Omental fat pad (tissue), 4 donors: ENCODE results near the gene ERICH6. TPM values are rescaled to one million over a fixed set of nuclear protein-coding genes. Genes with fewer than 3 reads are reported as not detected.
A peak's percentile ranks its signal among the peaks of the same experiment; 100 is the strongest.

ENCODE experiments used
- ATAC-seq: fragments of 150-250 bp; one replicate; pipeline ENCODE4 v1.9.1; 2016; ENCODE audit warnings: mild to moderate bottlenecking, moderate library complexity; ENCODE audit not compliant: low FRiP score
- DNase-seq: peaks from one replicate; pipeline ENCODE4 v3.0.0-alpha.2; 2019; ENCODE audit warnings: low spot score
- total RNA-seq, 4 donors: library from RNA; depleted of rRNA; stranded (reverse); fragments of >200 nt; gene quantifications; one replicate each; pipeline ENCODE4 v1.1.0, GENCODE V29; 2016
- TF ChIP-seq, protein P1 (sequence below), 3 donors: fragments of 450-650 bp; IDR thresholded peaks; one replicate each; pipeline ENCODE4 v1.5.1; 2016 to 2017; ENCODE audit warnings: antibody characterized with exemption in 3 of 3, mild to moderate bottlenecking in 3 of 3, moderate library complexity in 2 of 3

ERICH6 gene
- total RNA-seq, 4 donors from 2014 or later = not detected

DNA sequence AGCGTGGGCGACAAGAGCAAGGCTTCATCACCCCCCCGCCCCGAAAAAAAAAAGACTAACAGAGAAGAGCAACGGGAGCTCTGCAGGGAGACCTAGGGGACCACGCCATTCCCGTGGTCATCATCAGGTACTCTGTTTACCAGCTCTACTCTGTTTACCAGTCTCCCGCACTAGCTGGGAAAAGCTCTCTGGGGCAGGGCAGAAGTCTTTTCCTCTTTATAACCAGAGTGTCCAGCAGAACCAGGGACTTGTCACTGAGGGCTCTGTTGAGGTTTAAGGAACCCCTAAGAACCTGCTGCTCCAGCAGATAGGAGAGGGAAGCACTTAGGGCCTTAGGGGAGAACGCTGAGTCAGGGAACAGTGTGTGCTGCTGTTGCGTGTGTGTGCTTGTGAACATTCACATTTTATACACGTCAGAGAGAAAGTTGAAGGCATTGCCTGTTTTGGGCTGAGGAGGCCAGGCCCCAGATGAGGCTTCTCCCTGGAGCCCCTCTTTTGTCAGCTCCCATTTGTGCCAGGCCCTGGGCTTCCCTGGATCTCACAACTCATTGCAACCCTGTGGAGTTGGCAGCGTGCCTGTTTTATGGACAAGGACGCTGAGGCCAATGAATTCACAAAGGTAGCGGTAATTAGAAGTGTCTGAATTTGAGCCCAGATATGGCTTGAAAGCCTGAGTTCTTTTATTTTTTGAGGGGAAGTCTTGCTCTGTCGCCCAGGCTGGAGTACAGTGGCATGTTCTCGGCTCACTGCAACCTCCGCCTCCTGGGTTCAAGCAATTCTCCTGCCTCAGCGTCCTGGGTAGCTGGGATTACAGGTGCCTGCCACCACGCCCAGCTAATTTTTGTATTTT, 24.2 kb upstream of the ERICH6 start:
- TF ChIP-seq, protein P1, sequence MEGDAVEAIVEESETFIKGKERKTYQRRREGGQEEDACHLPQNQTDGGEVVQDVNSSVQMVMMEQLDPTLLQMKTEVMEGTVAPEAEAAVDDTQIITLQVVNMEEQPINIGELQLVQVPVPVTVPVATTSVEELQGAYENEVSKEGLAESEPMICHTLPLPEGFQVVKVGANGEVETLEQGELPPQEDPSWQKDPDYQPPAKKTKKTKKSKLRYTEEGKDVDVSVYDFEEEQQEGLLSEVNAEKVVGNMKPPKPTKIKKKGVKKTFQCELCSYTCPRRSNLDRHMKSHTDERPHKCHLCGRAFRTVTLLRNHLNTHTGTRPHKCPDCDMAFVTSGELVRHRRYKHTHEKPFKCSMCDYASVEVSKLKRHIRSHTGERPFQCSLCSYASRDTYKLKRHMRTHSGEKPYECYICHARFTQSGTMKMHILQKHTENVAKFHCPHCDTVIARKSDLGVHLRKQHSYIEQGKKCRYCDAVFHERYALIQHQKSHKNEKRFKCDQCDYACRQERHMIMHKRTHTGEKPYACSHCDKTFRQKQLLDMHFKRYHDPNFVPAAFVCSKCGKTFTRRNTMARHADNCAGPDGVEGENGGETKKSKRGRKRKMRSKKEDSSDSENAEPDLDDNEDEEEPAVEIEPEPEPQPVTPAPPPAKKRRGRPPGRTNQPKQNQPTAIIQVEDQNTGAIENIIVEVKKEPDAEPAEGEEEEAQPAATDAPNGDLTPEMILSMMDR (IDR thresholded peaks at IDR 0.05) = no peak
- DNase-seq = no peak
- no peak for ATAC-seq

DNA sequence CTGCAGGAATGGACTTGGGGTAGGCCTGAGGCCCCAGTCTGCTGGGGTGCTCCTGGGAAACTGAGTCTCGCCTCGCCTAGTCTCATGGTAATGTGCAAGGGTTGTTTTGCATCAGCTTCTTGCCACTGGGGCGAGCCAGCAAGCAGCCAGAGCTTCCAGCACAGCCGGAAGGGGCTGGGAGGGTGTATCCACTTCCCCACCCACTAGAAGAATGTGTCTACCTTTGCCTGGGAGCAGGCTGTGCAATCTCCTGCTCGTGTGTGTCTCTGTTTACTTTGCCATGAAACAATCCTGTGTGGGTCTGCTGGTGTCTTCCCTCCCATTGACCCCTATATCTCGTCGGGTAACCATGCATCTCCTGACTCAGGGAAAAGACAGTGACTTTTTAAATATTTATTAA, 21.8 kb upstream of the ERICH6 start:
- no peak for DNase-seq
- TF ChIP-seq, protein P1 (IDR thresholded peaks at IDR 0.05) = no peak
- no peak for ATAC-seq

GRCh38 chr3:150723946-150724345, 20.2 kb upstream of the ERICH6 start:
- DNase-seq (no peak), ATAC-seq (no peak)
- TF ChIP-seq, protein P1 (IDR thresholded peaks at IDR 0.05) = no peak

DNA sequence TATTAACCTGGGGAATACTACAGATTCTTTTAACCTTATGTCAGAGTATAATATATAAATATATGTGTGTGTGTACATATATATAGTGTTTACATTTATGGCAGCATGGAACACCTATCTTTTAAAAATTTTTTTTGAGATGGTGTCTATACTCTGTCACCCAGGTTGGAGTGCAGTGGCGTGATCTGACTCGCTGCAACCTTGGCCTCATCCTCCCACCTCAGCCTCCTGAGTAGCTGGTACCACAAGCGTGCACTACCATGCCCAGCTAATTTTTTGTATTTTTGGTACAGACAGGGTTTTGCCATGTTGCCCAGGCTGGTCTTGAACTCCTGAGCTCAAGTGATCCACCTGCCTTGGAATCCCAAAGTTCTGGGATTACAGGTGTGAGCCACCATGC, 18.5 kb upstream of the ERICH6 start:
- DNase-seq (no peak), ATAC-seq (no peak)
- TF ChIP-seq, protein P1 (IDR thresholded peaks at IDR 0.05) = no peak

GRCh38 chr3:150721285-150722130, 17.8 kb upstream of the ERICH6 start:
- ATAC-seq (peak; percentile 75), DNase-seq (no peak)
- TF ChIP-seq, protein P1 (IDR thresholded peaks at IDR 0.05) = peak in 2 of 3 donors; percentile 63 to 96

GRCh38 chr3:150720444-150720843, 16.7 kb upstream of the ERICH6 start:
- TF ChIP-seq, protein P1 (IDR thresholded peaks at IDR 0.05) = no peak
- ATAC-seq (no peak), DNase-seq (no peak)
